Heart left ventricle (tissue), 13 donors: ENCODE results near the gene NCLN.

Experiments used
- POLR2A ChIP-seq, 2 donors: fragments of 450-650 bp; IDR thresholded peaks; one replicate each; pipeline ENCODE4 v1.6.1; 2017; ENCODE audit warnings: antibody characterized with exemption in 2 of 2, mild to moderate bottlenecking in 2 of 2, moderate library complexity in 2 of 2
- TF ChIP-seq, protein P1 (sequence below), 12 donors: fragments of 200-600 bp; sonication (generic) in 4 of 12; IDR thresholded peaks; one replicate each; pipeline versions ENCODE4 v1.5.0 to v1.8.0; 2018 to 2022; ENCODE audit warnings: antibody characterized with exemption in 12 of 12, mild to moderate bottlenecking in 5 of 12
- donor health status: ischemic (EF 13 %, LVEDD 7.1; RV severe dilation, severe dysfunction).
- donor health status: DM: no; HTN: yes; CAD: no.
- donor health status: DM: no; HTN: no; CAD: no.
- donor health status: ischemic (EF 25% LVEDD 6.9; RV normal size, moderate dysfunction).
- donor health status: ischemic (EF 25% LVEDD 5.7; RV mildly dilated, moderate dysfunction).
- donor health status: ischemic (EF 35%, LVEDD 5.7; RV mildly dilated, moderate dysfunction).
- donor health status: nonischemic (EF 11% LVEDD 7.7; RV severe dilation, severe dysfunction).
- donor health status: DM: yes; HTN: yes; CAD: no.
- donor health status: PGD.
- donor health status: ischemic (EF 29% LVEDD 5.4; RV normal size, mild dysfunction).
- donor health status: nonischemic (EF 23%, LVEDD 6.1; RV moderate dilation, normal function).

DNA sequence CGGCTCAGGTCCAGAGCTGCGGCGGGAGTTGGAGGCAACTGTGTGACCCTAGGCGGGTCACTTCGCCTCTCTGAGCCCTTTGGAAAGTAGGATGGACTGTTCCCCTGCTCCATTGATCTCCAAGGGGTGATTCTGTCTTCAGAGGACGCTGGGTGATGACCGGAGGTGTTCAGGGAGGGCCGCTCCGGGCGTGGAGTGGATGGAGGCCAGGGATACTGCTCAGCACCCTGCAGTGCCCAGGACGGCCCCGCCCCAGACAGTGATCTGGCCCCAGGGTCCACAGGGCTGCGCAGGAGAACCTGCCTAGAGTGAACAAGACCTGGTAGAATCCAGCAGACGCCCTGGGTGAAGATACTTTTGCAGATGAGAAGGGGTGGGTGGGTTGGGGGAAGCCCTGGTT lies 7.0 kb downstream of the NCLN start:
- no peak for TF ChIP-seq POLR2A (IDR thresholded peaks at IDR 0.05)
- TF ChIP-seq, protein P1, sequence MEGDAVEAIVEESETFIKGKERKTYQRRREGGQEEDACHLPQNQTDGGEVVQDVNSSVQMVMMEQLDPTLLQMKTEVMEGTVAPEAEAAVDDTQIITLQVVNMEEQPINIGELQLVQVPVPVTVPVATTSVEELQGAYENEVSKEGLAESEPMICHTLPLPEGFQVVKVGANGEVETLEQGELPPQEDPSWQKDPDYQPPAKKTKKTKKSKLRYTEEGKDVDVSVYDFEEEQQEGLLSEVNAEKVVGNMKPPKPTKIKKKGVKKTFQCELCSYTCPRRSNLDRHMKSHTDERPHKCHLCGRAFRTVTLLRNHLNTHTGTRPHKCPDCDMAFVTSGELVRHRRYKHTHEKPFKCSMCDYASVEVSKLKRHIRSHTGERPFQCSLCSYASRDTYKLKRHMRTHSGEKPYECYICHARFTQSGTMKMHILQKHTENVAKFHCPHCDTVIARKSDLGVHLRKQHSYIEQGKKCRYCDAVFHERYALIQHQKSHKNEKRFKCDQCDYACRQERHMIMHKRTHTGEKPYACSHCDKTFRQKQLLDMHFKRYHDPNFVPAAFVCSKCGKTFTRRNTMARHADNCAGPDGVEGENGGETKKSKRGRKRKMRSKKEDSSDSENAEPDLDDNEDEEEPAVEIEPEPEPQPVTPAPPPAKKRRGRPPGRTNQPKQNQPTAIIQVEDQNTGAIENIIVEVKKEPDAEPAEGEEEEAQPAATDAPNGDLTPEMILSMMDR (IDR thresholded peaks at IDR 0.05), result no peak
